Common myeloid progenitor, CD34-positive (primary cell): ENCODE measurements around the gene EIF2D.

Experiments used
- CTCF ChIA-PET: fragments of 350-600 bp; sonication (Branson Sonifier 250); formaldehyde crosslinking; loops from one replicate; lab custom pipeline; 2021; ENCODE audit warnings: antibody characterized with exemption; lab: Charles Lee
- POLR2A ChIA-PET: fragments of 350-600 bp; sonication (Branson Sonifier 250); formaldehyde crosslinking; loops from one replicate; lab custom pipeline; 2021; ENCODE audit warnings: antibody characterized with exemption; lab: Charles Lee
- DNase-seq, 3 donors: peaks; one replicate each; pipeline versions ENCODE4 v3.0.0 to v3.0.0-alpha.2; 2013
- H3K27ac ChIP-seq, 2 experiments: 1 replicate in 1 of 2; 2 replicates in 1 of 2; pipeline ENCODE4 v1.7.0; 2013; ENCODE audit warnings: inconsistent platforms in 2 of 2, low read length in 2 of 2, mild to moderate bottlenecking in 2 of 2, low read depth in 1 of 2, moderate library complexity in 1 of 2; ENCODE audit not compliant: severe bottlenecking in 2 of 2, insufficient read depth in 1 of 2, poor library complexity in 1 of 2
- H3K27me3 ChIP-seq, 5 experiments: replicated peaks in 2 of 5; 1 replicate in 3 of 5; 2 replicates in 2 of 5; pipeline versions ENCODE4 v1.6.1 to v1.7.0; 2013; ENCODE audit warnings: low read length in 4 of 5, mild to moderate bottlenecking in 2 of 5, moderate library complexity in 2 of 5, inconsistent platforms in 1 of 5; ENCODE audit not compliant: insufficient read depth in 5 of 5, control insufficient read depth in 4 of 5
- H3K36me3 ChIP-seq, 4 experiments: 1 replicate in 2 of 4; 2 replicates in 2 of 4; pipeline versions ENCODE4 v1.6.1 to v1.7.0; 2013; ENCODE audit warnings: low read length in 3 of 4, control low read depth in 1 of 4, mild to moderate bottlenecking in 1 of 4; ENCODE audit not compliant: control insufficient read depth in 4 of 4, insufficient read depth in 4 of 4
- H3K4me1 ChIP-seq, 4 experiments: 1 replicate in 3 of 4; 2 replicates in 1 of 4; pipeline versions ENCODE4 v1.6.1 to v1.7.1; 2013; ENCODE audit warnings: low read length in 3 of 4, mild to moderate bottlenecking in 3 of 4, control low read depth in 1 of 4, inconsistent platforms in 1 of 4, moderate library complexity in 1 of 4; ENCODE audit not compliant: control insufficient read depth in 4 of 4, insufficient read depth in 4 of 4; ENCODE audit errors: control extremely low read depth in 1 of 4
- H3K4me3 ChIP-seq, 7 experiments: 1 replicate in 4 of 7; 2 replicates in 3 of 7; pipeline versions ENCODE4 v1.5.1 to v1.7.0; 2013; ENCODE audit warnings: mild to moderate bottlenecking in 7 of 7, low read length in 6 of 7, moderate library complexity in 6 of 7, inconsistent platforms in 2 of 7, low read depth in 2 of 7, control low read depth in 1 of 7; ENCODE audit not compliant: insufficient read depth in 4 of 7, control insufficient read depth in 1 of 7; ENCODE audit errors: extremely low read depth in 1 of 7
- H3K9me3 ChIP-seq, 5 experiments: 1 replicate in 4 of 5; 2 replicates in 1 of 5; pipeline versions ENCODE4 v1.6.1 to v1.7.1; 2013; ENCODE audit warnings: low read length in 4 of 5, mild to moderate bottlenecking in 2 of 5, inconsistent platforms in 1 of 5, low read depth in 1 of 5, moderate library complexity in 1 of 5; ENCODE audit not compliant: control insufficient read depth in 4 of 5, insufficient read depth in 2 of 5; ENCODE audit errors: control extremely low read depth in 1 of 5
- WGBS: methylation state at CpG from one replicate; pipeline ENCODE4 v1.1.5; 2013; ENCODE audit not compliant: insufficient coverage; 5-methylcytosine and 5-hydroxymethylcytosine counted together

EIF2D gene

GRCh38 chr1:206656936-206657335 is 44.7 kb upstream of the EIF2D start:
- no peak overlapping the region for H3K27ac ChIP-seq
- WGBS = 94% methylated on average over 3 of the region's 3 CpGs
- no peak overlapping the region for H3K4me3 ChIP-seq
- peaks cover 0 to 2% (median 0%) of the 10 kb centered on the region in 5 experiments for H3K27me3 ChIP-seq
- ChIA-PET CTCF (interaction anchor here (1.2 to 37.3 kb wide), 3 partner anchors 5 to 88 kb away, joined by 3 to 989 read pairs (median 989); partner anchors contain the start of gene DYRK3), POLR2A (no interaction called here)
- H3K36me3 ChIP-seq = peaks cover 0 to 2% (median under 1%) of the 10 kb centered on the region in 4 experiments
- DNase-seq = no peak
- no peaks in the 10 kb centered on the region for H3K9me3 ChIP-seq
- peaks cover 9 to 54% (median 43%) of the 10 kb centered on the region in 4 experiments for H3K4me1 ChIP-seq

GRCh38 chr1:206655471-206655882 is 43.2 kb upstream of the EIF2D start:
- POLR2A ChIA-PET = no interaction called here
- H3K27me3 ChIP-seq = no peaks in the 10 kb centered on the region
- DNase-seq = peak in 1 of 3 donors; percentile 31
- H3K9me3 ChIP-seq = no peaks in the 10 kb centered on the region
- WGBS = no CpG with 5 or more reads among the region's 4 CpGs
- H3K27ac ChIP-seq = no peak overlapping the region
- H3K36me3 ChIP-seq = peaks cover 2 to 9% (median 5%) of the 10 kb centered on the region in 4 experiments
- H3K4me3 ChIP-seq = no peak overlapping the region
- H3K4me1 ChIP-seq = peaks cover 9 to 54% (median 44%) of the 10 kb centered on the region in 4 experiments
- CTCF ChIA-PET = interaction anchor here (0.6 to 37.3 kb wide), 8 partner anchors 6 to 403 kb away, joined by 3 to 989 read pairs (median 3); partner anchors contain the start of gene DYRK3

GRCh38 chr1:206654828-206655227 is 42.6 kb upstream of the EIF2D start:
- peaks cover 3 to 9% (median 6%) of the 10 kb centered on the region in 4 experiments for H3K36me3 ChIP-seq
- H3K4me3 ChIP-seq = no peak overlapping the region
- DNase-seq = no peak
- CTCF ChIA-PET = interaction anchor here (0.6 to 37.3 kb wide), 6 partner anchors 7 to 404 kb away, joined by 3 to 989 read pairs (median 4); partner anchors contain the start of gene DYRK3
- H3K4me1 ChIP-seq = peaks cover 9 to 49% (median 39%) of the 10 kb centered on the region in 4 experiments
- no peak overlapping the region for H3K27ac ChIP-seq
- no peaks in the 10 kb centered on the region for H3K9me3 ChIP-seq
- POLR2A ChIA-PET = interaction anchor here (1.3 kb wide), 1 partner anchor 9 kb away, joined by 3 read pairs; no protein-coding TSS in a partner anchor
- 70% methylated on average over 2 of the region's 2 CpGs for WGBS
- H3K27me3 ChIP-seq = no peaks in the 10 kb centered on the region

GRCh38 chr1:206653715-206654459 is 41.6 kb upstream of the EIF2D start:
- Histone ChIP-seq H3K4me3 (no peak overlapping the region), H3K27ac (no peak overlapping the region), H3K9me3 (no peaks in the 10 kb centered on the region), H3K27me3 (no peaks in the 10 kb centered on the region), H3K4me1 (peaks cover 9 to 40% (median 30%) of the 10 kb centered on the region in 4 experiments), H3K36me3 (peaks cover 3 to 9% (median 8%) of the 10 kb centered on the region in 4 experiments)
- 98% methylated on average over 5 of the region's 7 CpGs for WGBS
- POLR2A ChIA-PET = interaction anchor here (1.3 kb wide), 1 partner anchor 10 kb away, joined by 3 read pairs; no protein-coding TSS in a partner anchor
- CTCF ChIA-PET = interaction anchor here (1.1 to 37.3 kb wide), 3 partner anchors 8 to 109 kb away, joined by 3 to 989 read pairs (median 989); partner anchors contain the start of gene DYRK3
- no peak for DNase-seq

GRCh38 chr1:206651958-206652890 is 40.0 kb upstream of the EIF2D start:
- H3K27ac ChIP-seq = peak overlapping the region in 1 of 2 experiments; percentile 56
- POLR2A ChIA-PET = no interaction called here
- peaks cover 14 to 22% (median 21%) of the 10 kb centered on the region in 4 experiments for H3K36me3 ChIP-seq
- peaks cover 2 to 24% (median 16%) of the 10 kb centered on the region in 4 experiments for H3K4me1 ChIP-seq
- WGBS = 72% methylated on average over 5 of the region's 5 CpGs
- CTCF ChIA-PET = interaction anchor here (31.8 to 37.3 kb wide), 2 partner anchors 10 kb away, joined by 989 read pairs; partner anchors contain the start of gene DYRK3
- DNase-seq = peak in 2 of 3 donors; percentile 46 to 50
- H3K27me3 ChIP-seq = no peaks in the 10 kb centered on the region
- no peak overlapping the region for H3K4me3 ChIP-seq
- H3K9me3 ChIP-seq = no peaks in the 10 kb centered on the region

- WGBS = 90% methylated on average over 2 of the region's 3 CpGs
- POLR2A ChIA-PET = no interaction called here
These were observed 38.7 kb upstream of the EIF2D start for GRCh38 chr1:206651014-206651413.

More at GRCh38 chr1:206651014-206651413, 38.7 kb upstream of the EIF2D start:
- no peaks in the 10 kb centered on the region for H3K27me3 ChIP-seq
- no peak overlapping the region for H3K4me3 ChIP-seq
- CTCF ChIA-PET = interaction anchor here (31.8 to 37.3 kb wide), 2 partner anchors 9 to 11 kb away, joined by 989 read pairs; partner anchors contain the start of gene DYRK3
- H3K9me3 ChIP-seq = no peaks in the 10 kb centered on the region
- peaks cover 14 to 27% (median 21%) of the 10 kb centered on the region in 4 experiments for H3K36me3 ChIP-seq
- H3K4me1 ChIP-seq = peaks cover 2 to 24% (median 16%) of the 10 kb centered on the region in 4 experiments
- no peak for DNase-seq
- H3K27ac ChIP-seq = no peak overlapping the region
